Panc1 (cell line): Measurements from ENCODE around the gene UGT1A3.

Experiments used
- POLR2AphosphoS5 ChIP-seq: IDR thresholded peaks from 2 replicates; pipeline ENCODE4 v1.6.1; 2012; ENCODE audit warnings: mild to moderate bottlenecking, low read depth, low read length, moderate library complexity
- TF ChIP-seq, protein P1 (sequence below): fragments of 450-650 bp; IDR thresholded peaks from 2 replicates; pipeline ENCODE4 v1.5.1; 2017; ENCODE audit warnings: mild to moderate bottlenecking

DNA sequence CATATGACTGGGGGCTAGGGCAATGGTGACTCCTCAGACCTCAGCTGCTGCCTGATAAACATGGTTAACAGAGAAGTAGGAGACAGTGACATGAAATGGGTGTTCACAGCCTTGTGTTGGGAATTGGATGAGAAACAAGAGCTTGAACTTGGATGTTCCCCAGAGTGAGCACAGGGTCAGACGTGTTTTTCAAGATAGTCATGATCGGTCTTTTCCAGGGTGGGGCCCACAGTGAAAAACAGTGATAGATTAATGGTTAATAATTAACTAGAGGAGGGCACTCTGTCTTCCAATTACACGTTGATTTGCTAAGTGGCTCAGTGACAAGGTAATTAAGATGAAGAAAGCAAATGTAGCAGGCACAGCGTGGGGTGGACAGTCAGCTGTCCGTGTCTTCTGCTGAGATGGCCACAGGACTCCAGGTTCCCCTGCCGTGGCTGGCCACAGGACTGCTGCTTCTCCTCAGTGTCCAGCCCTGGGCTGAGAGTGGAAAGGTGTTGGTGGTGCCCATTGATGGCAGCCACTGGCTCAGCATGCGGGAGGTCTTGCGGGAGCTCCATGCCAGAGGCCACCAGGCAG lies at the start of gene UGT1A3:
- TF ChIP-seq, protein P1, sequence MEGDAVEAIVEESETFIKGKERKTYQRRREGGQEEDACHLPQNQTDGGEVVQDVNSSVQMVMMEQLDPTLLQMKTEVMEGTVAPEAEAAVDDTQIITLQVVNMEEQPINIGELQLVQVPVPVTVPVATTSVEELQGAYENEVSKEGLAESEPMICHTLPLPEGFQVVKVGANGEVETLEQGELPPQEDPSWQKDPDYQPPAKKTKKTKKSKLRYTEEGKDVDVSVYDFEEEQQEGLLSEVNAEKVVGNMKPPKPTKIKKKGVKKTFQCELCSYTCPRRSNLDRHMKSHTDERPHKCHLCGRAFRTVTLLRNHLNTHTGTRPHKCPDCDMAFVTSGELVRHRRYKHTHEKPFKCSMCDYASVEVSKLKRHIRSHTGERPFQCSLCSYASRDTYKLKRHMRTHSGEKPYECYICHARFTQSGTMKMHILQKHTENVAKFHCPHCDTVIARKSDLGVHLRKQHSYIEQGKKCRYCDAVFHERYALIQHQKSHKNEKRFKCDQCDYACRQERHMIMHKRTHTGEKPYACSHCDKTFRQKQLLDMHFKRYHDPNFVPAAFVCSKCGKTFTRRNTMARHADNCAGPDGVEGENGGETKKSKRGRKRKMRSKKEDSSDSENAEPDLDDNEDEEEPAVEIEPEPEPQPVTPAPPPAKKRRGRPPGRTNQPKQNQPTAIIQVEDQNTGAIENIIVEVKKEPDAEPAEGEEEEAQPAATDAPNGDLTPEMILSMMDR, result no peak
- no peak for TF ChIP-seq POLR2AphosphoS5
